Stomach (tissue), 9 donors: Measurements from ENCODE around the gene CLEC16A. TPM values are rescaled to one million over a fixed set of nuclear protein-coding genes. Genes with fewer than 3 reads are reported as not detected.

Source experiments
- DNase-seq, 2 donors: peaks; one replicate each; pipeline versions ENCODE4 v3.0.0 to v3.0.0-alpha.2; 2013 to 2019
- H3K27ac ChIP-seq, 5 donors: fragments of 200-600 bp in 4 of 5; sonication (generic) in 4 of 5; one replicate each; pipeline ENCODE4 v1.5.1; 2013 to 2019; ENCODE audit warnings: mild to moderate bottlenecking in 1 of 5, moderate library complexity in 1 of 5
- H3K27me3 ChIP-seq, 3 donors: fragments of 200-600 bp; sonication (generic); one replicate each; pipeline ENCODE4 v1.5.1; 2017 to 2019; ENCODE audit warnings: mixed run types in 1 of 3
- H3K36me3 ChIP-seq, 4 donors: fragments of 200-600 bp; sonication (generic); 1 replicate in 3 of 4; 2 replicates in 1 of 4; pipeline ENCODE4 v1.5.1; 2016 to 2019
- H3K4me1 ChIP-seq, 4 donors: fragments of 200-600 bp; sonication (generic); one replicate each; pipeline ENCODE4 v1.5.1; 2016 to 2019
- H3K4me3 ChIP-seq, 4 donors: fragments of 200-600 bp; sonication (generic) in 3 of 4; one replicate each; pipeline ENCODE4 v1.5.1; 2016 to 2019; ENCODE audit warnings: mild to moderate bottlenecking in 1 of 4
- H3K9me3 ChIP-seq, 4 donors: fragments of 200-600 bp; sonication (generic); one replicate each; pipeline ENCODE4 v1.5.1; 2016 to 2019
- EP300 ChIP-seq: sonication (generic); formaldehyde crosslinking; IDR thresholded peaks from one replicate; pipeline ENCODE4 v1.6.1; 2017; ENCODE audit warnings: antibody characterized with exemption
- POLR2A ChIP-seq, 4 donors: fragments of 450-650 bp; IDR thresholded peaks; one replicate each; pipeline ENCODE4 v1.6.1; 2016; ENCODE audit warnings: antibody characterized with exemption in 4 of 4, control low read depth in 2 of 4, mild to moderate bottlenecking in 1 of 4, moderate library complexity in 1 of 4
- POLR2AphosphoS5 ChIP-seq, 3 donors: sonication (generic); formaldehyde crosslinking; IDR thresholded peaks; one replicate each; pipeline ENCODE4 v1.6.1; 2016; ENCODE audit warnings: antibody characterized with exemption in 3 of 3
- WGBS, 5 donors: extraction: QIAGEN DNeasy Blood & Tissue Kit in 3 of 5; methylation state at CpG; one replicate each; pipeline versions ENCODE4 v1.1.5 to v1.1.7; 2013 to 2018; 5-methylcytosine and 5-hydroxymethylcytosine counted together
- intact Hi-C: fragments of 100-400 bp; cut with DNase I; formaldehyde crosslinking; loops from one replicate; pipeline ENCODE4 v1.15.1; 2023; ENCODE audit warnings: low total_unique reads
- polyA plus RNA-seq, 3 donors: library from polyadenylated mRNA; stranded (reverse); fragments of 200-250 nt; gene quantifications; one replicate each; pipeline ENCODE4 v1.2.3, GENCODE V29; 2013
- total RNA-seq, 5 donors: library from RNA; depleted of rRNA; stranded (reverse); fragments of >200 nt; gene quantifications; one replicate each; pipeline versions ENCODE4 v1.1.0 to v1.2.3, GENCODE V29; 2014 to 2016
- TF ChIP-seq, protein P1 (sequence below), 7 experiments: fragments of 450-650 bp in 4 of 7; fragments of 200-600 bp in 3 of 7; sonication (generic) in 3 of 7; IDR thresholded peaks; one replicate each; pipeline ENCODE4 v1.5.1; 2016 to 2019; ENCODE audit warnings: antibody characterized with exemption in 7 of 7, control low read depth in 2 of 7, mild to moderate bottlenecking in 1 of 7
- donor health status: healthy with polysubstance abuse.
- donor health status: Bipolar disorder and iron deficiency.
- donor health status: healthy.

CLEC16A gene
- total and polyA plus RNA-seq, 8 donors, result 5.8 to 176 (median 21.8) TPM

DNA sequence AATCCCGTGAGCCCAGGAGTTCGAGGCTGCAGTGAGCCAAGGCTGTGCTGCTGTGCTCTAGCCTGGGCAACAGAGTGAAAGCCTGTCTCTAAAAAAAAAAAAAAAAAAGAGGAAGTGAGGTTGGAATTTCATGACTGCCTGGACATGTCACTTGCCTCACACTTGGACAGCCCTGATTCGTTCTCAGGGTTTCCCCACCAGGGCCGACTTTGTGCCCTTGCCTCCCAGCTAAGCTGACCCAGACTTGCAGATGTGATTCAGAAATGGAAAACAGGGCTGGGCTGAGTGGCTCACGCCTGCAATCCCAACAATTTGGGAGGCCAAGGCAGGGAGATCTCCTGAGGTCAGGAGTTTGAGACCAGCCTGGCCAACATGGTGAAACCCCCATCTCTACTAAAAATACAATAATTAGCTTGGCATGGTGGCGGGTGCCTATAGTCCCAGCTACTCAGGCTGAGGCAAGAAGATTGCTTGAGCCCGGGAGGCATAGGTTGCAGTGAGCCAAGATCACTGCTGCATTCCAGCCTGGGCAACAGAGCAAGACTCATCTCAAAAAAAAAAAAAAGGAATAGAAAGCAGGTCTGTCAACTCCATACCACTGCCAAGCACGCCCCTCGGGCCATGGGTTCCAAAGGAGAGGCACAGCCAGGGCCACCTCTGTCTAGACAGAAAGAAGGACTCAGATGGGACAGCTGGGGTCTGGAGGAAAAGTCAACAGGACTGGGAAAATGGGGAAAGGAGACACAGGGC lies 264.7 kb downstream of the CLEC16A start:
- H3K4me1 ChIP-seq, result peaks cover 0 to 16% (median 8%) of the 10 kb centered on the region in 4 donors
- H3K36me3 ChIP-seq, result no peaks in the 10 kb centered on the region
- no peak for DNase-seq
- 74 to 85% (median 80%) methylated on average over 9 of the region's 9 CpGs for WGBS, 5 donors
- intact Hi-C loops, result no loop called here
- H3K4me3 ChIP-seq, result no peak overlapping the region
- peaks cover 0 to 23% (median 3%) of the 10 kb centered on the region in 3 donors for H3K27me3 ChIP-seq
- TF ChIP-seq EP300, result no peak
- no peak for TF ChIP-seq POLR2AphosphoS5 (IDR thresholded peaks at IDR 0.05)
- TF ChIP-seq, protein P1, sequence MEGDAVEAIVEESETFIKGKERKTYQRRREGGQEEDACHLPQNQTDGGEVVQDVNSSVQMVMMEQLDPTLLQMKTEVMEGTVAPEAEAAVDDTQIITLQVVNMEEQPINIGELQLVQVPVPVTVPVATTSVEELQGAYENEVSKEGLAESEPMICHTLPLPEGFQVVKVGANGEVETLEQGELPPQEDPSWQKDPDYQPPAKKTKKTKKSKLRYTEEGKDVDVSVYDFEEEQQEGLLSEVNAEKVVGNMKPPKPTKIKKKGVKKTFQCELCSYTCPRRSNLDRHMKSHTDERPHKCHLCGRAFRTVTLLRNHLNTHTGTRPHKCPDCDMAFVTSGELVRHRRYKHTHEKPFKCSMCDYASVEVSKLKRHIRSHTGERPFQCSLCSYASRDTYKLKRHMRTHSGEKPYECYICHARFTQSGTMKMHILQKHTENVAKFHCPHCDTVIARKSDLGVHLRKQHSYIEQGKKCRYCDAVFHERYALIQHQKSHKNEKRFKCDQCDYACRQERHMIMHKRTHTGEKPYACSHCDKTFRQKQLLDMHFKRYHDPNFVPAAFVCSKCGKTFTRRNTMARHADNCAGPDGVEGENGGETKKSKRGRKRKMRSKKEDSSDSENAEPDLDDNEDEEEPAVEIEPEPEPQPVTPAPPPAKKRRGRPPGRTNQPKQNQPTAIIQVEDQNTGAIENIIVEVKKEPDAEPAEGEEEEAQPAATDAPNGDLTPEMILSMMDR (IDR thresholded peaks at IDR 0.05), result no peak
- no peak for TF ChIP-seq POLR2A (IDR thresholded peaks at IDR 0.05)
- no peak overlapping the region for H3K27ac ChIP-seq
- peaks cover 0 to 9% (median 8%) of the 10 kb centered on the region in 4 donors for H3K9me3 ChIP-seq

- Histone ChIP-seq H3K9me3 (peaks cover 0 to 9% (median 8%) of the 10 kb centered on the region in 4 donors), H3K36me3 (no peaks in the 10 kb centered on the region), H3K27ac (no peak overlapping the region), H3K4me3 (no peak overlapping the region), H3K4me1 (peaks cover 0 to 16% (median 8%) of the 10 kb centered on the region in 4 donors), H3K27me3 (peaks cover 0 to 20% (median 3%) of the 10 kb centered on the region in 3 donors)
- DNase-seq, result no peak
- 80 to 85% (median 84%) methylated on average over 10 to 11 of the region's 11 CpGs for WGBS, 5 donors
- TF ChIP-seq EP300 (no peak), POLR2AphosphoS5 (IDR thresholded peaks at IDR 0.05) (no peak), POLR2A (IDR thresholded peaks at IDR 0.05) (no peak)
- TF ChIP-seq, protein P1 (IDR thresholded peaks at IDR 0.05), result no peak
- intact Hi-C loops, result no loop called here
Observed at GRCh38 chr16:11210260-11210659, 265.9 kb downstream of the CLEC16A start.

GRCh38 chr16:11211061-11211976 lies 267.0 kb downstream of the CLEC16A start:
- H3K27me3 ChIP-seq, result peaks cover 0 to 20% (median 3%) of the 10 kb centered on the region in 3 donors
- intact Hi-C loops, result no loop called here
- 63 to 78% (median 70%) methylated on average over 11 to 16 of the region's 16 CpGs for WGBS, 5 donors
- no peak overlapping the region for H3K27ac ChIP-seq
- H3K36me3 ChIP-seq, result no peaks in the 10 kb centered on the region
- no peak for DNase-seq
- peaks cover 0 to 6% (median 2%) of the 10 kb centered on the region in 4 donors for H3K4me1 ChIP-seq
- H3K9me3 ChIP-seq, result peaks cover 5 to 16% (median 15%) of the 10 kb centered on the region in 4 donors
- no peak overlapping the region for H3K4me3 ChIP-seq
- TF ChIP-seq, protein P1 (IDR thresholded peaks at IDR 0.05), result no peak
- TF ChIP-seq EP300 (no peak), POLR2AphosphoS5 (IDR thresholded peaks at IDR 0.05) (no peak), POLR2A (IDR thresholded peaks at IDR 0.05) (no peak)
